HG02870 (cell line): Measurements from ENCODE around the gene ANKRD53.
A peak's percentile ranks its signal among the peaks of the same experiment; 100 is the strongest.

ENCODE experiments used
- ATAC-seq: cut with Tn5 transposase; IDR thresholded peaks from one replicate; pipeline ENCODE4 v1.9.1; 2021; ENCODE audit warnings: mild to moderate bottlenecking, moderate library complexity; ENCODE audit not compliant: unreplicated experiment

ANKRD53 gene

DNA sequence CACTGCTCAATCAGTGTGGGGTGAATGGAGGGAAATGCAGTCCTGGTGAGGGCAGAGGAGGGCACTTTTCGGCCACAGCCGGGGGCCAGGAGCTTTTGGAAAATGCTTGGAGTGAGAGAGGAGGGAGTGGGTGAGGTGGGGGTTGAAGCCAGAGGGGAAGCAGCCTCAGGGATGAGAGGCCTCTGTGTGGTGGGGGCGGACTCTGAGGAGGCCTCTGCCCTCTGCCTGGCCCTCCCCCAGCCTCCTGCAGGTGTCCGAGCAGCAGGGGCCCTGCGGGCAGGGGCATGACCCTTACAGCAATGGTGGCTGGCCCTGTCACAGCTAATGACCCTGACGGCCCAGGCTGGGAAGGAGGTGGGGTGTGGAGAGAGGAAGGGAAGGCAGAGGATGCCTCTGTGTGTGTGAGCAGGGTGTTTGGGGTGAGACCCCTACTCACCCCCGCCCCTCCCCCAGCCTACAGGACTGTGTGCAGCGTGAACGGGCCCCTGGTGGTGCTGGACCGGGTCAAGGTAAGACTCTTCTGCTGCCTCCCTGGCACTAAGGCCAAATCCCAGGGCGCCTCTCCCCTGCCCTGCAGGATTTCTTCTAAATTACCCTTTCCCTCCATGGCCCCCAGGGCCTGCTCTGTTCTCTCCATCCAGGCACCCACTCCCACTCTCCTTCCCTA lies 35.1 kb upstream of the ANKRD53 start:
- ATAC-seq: no peak

GRCh38 chr2:70944111-70944690 lies 34.2 kb upstream of the ANKRD53 start:
- no peak for ATAC-seq

- no peak for ATAC-seq
Observed at GRCh38 chr2:70946832-70947442, 31.5 kb upstream of the ANKRD53 start.

DNA sequence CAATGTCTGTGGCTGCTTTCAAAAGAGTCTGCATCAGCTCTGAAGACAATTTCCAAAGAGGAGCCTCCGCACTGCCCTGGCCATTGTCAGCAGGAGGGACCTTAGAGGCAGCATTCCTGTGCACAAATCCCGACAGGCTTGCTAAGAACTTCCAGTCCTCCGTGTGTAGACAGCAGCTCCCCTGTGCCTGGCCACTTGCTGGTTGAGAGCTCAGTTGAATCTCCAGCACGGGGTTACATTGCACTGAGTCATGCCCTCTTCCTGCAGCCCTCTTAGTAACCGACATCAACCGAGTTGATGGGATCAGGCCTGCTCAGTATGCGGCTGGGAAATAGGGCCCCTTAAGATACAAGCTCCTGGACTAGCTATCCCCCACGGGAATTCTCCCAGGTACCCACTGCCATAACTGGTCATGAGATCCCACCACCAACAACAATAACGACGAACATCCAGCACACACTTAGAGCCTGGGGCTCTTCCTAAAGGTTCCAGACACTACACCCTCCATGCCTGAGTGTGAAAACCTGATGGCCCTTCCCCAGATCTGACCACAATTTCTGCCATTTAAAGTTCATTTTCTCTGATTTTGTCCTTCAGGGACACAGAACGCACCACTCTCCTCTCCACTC lies 30.8 kb upstream of the ANKRD53 start:
- no peak for ATAC-seq

GRCh38 chr2:70948337-70949003 lies 30.0 kb upstream of the ANKRD53 start:
- peak; percentile 82 for ATAC-seq

DNA sequence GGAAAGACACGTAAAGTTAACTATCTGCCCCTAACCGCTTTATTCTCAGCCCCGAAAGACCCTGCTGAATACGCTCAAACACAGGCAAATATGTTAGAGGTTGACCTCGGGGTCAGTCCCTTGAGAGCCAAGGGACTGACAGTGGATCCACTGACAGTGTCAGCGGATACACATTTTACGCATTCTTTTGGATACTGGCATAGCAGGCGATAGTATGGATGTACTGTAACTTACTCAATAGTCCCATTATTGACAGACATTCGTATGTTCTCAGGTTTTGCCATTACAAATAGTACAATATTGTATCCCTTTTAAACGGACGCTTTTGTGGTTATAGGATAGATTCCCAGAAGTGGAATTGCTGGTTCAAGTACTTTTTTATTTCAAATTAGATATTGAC lies 29.3 kb upstream of the ANKRD53 start:
- ATAC-seq: no peak

DNA sequence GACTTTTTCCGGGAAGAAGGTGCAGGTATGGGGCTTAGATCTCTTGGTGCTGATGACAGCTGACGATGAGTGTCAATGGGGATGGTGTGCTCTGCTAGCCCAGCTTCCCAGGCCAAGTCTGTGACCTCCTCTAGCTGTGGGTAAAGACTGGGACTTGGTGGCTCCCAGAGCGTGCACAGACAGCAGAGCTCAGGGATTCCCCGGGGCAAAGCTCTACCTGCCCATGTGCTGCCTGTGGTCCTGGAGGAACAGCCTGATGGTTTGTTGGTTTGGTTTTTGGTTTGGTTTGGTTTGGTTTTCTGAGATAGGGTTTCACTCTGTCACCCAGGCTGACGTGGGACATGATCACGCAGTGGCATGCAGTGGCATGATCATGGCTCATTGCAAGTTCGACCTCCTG lies 23.5 kb upstream of the ANKRD53 start:
- no peak for ATAC-seq

DNA sequence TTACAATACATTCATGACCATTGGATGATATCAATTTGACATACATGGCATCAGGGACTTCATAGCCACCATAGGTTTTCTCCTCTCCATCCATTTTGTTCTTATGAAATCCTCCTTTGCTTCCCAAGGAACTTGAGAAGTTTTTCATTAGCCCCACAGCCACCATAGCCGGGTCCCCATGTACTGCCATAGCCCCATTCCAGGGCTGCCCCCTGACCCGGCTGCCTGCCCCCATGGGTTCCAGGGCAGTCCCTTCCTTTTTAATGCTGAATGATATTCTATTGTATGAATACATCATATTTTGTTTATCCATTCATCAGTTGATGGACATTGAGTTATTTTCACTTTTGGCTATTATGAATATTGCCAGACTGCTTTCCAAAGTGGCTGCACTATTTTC lies 22.3 kb upstream of the ANKRD53 start:
- ATAC-seq: no peak

GRCh38 chr2:70957798-70958197 lies 20.6 kb upstream of the ANKRD53 start:
- ATAC-seq: no peak

DNA sequence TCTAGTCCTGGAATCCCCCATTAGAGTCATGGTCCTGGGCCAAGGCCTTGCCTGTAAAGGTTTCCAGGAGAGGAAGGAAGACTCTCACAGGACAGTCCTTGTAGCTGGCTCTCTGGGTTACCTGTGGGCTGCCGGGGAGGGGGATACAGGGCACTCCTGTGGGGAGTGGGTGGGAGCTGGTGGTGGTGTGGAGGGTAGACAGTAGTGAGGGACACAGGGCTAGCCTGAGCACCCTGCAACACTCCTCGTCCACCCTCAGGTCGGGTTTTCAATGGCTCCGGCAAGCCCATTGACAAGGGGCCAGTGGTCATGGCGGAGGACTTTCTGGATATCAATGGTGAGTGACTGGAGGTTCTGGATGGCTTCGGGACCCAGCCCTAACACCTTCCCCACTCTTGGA lies 19.7 kb upstream of the ANKRD53 start:
- no peak for ATAC-seq

- ATAC-seq: no peak
Observed at GRCh38 chr2:70959271-70959761, 19.1 kb upstream of the ANKRD53 start.

DNA sequence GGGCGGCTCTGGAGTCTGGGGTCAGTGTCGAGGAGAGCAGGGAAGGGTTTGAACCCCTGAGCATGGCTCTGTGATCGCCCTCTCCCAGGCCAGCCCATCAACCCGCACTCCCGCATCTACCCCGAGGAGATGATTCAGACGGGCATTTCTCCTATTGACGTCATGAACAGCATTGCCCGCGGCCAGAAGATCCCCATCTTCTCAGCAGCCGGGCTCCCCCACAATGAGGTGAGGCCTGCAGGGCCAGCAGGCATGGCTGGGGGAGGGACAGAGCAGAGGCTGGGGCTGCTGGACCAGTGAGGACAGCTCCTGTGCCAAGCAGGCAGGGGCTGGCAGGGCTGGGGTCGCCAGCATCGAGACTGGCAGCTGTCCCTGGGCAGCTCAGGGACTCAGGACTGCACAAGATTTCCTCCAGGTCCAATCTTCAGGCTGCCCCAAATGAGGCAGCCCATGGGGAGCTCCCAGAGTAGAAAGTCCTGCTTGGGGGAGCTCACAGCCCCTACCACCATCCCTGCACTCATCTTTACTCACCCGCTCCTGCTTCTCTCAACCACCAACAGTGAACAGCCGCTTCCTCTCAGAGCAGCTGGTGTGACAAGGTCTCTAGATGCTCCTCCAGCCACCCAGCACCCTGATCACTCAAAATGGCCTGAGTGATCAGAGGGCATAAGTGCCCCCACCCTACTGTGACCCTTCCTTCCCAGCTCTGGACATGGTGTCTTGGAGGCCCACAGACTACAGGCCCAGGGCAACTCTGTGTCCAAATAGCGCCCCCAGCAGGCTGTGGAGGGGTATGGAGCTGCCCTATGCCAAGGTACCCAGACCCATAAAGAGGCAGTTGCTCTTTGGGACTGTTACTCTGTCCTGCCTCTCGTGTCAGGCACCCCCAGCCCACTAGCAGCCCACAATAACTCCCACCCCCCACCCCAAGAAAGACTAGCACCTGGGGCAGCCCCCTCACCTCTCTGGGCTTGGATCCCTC lies 18.3 kb upstream of the ANKRD53 start:
- no peak for ATAC-seq

DNA sequence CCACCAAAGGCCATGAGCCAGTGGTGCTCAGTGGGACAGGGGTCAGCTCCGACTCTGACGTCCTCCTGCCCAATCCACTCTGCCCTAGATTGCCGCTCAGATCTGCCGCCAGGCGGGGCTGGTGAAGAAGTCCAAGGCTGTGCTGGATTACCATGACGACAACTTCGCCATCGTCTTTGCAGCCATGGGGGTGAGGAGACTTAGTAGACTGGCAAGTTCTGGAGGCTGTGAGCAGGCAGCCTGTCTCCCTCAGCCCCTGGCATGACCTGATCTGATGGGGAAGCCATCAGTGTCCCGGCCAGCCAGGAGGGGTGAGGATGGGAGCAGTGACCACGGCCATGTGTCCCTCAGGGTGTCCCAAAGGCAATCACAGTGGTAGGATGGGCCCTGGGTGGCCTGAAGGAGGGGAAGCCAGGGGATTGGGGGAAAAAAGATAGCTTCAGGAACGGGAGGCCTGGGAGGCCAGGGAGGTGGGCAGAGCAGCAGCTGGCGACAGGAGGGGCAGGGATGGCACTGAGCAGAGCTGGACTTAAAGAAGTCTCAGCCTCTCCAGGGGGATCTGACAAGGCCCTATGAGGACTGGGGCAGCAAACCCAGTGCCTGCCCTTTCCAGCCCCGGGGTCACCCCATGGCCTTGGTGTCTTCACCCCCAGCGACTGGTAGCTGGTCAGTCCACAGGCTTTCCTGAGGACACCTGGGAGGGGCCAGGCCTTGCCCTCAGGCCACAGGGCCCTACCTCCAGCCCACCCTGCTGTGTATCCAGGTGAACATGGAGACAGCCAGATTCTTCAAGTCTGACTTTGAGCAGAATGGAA lies 17.4 kb upstream of the ANKRD53 start:
- no peak for ATAC-seq

DNA sequence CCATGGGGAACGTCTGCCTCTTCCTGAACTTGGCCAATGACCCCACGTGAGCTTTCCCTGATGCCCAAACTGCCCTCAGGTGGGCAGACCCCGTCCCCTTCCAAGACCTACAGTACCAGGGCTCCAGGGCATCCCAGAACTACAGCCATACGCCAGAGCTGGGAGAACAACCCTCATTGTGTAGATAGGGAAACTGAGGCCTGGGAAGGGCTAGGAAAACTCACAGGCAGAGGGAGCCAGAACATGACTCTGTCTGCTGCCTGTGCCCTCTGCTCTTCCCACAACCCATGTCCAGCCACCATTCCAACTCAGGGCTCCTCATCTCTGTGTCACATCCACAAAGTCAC lies 16.8 kb upstream of the ANKRD53 start:
- ATAC-seq: no peak

GRCh38 chr2:70962211-70962884 lies 16.1 kb upstream of the ANKRD53 start:
- ATAC-seq: no peak

DNA sequence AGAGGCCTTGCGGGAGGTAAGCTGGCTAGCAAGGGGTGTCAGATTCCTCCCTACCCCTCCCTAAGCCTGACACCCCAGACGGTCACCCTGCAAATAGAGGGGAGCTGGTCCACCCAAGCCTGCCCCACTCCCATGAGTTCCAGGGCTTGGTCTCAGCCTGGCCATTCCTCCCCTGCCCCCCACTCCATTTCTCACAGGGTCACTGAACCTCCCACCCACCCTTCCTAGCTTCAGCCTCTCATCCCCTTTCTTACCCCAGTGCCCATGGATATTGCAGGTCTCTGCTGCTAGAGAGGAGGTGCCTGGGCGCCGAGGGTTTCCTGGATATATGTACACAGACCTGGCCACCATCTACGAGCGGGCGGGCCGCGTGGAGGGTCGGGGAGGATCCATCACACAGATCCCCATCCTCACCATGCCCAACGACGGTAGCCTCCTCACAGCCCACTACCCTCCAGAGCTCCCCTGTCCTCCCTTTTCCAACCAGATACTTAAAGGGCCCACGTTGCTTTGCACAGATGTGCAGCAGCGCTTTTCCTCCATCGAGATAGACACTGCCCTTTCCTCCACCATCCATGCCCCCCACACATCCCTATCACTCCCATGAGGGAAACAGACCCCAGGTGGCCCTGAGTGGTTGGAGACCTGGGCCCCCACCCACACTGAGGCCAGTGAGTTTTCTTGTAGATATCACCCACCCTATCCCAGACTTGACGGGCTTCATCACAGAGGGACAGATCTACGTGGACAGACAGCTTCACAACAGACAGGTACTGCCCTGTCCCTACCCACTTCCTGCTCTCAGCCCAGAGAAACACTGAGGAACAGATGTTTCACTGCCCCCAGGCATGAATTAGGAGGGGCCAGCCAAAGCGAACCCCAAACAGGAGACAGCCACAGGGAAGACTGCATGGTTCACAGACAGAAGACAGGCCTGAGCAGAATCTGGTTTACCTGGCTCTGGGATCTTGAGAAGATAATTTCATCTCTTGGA lies 15.2 kb upstream of the ANKRD53 start:
- ATAC-seq: no peak

DNA sequence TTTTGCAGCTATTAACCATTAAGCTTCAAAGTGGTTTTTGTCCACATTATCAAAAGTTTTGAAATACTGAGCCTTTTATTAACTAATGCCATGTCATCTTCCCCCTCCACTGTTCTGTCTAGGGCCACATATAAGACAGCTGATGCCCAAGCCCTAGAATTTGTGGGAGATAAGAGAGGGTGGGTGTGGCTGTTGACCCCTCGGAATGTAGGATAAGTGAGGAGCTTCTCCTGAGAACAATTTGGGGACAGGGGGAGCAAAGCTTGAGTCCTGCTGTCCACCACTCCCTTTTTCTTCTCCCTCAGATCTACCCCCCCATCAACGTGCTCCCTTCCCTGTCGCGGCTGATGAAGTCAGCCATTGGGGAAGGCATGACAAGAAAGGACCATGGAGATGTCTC lies 14.3 kb upstream of the ANKRD53 start:
- ATAC-seq: no peak
